Neural progenitor cell (in vitro differentiated cells): Measurements from ENCODE around the gene PLXDC2.

Experiments
- CTCF ChIP-seq: fragments of 200-600 bp; sonication (generic); IDR thresholded peaks from 2 replicates; pipeline ENCODE4 v1.5.1; 2017; ENCODE audit warnings: antibody characterized with exemption, mild to moderate bottlenecking
- EZH2 ChIP-seq: fragments of 200-600 bp; sonication (generic); IDR thresholded peaks from 2 replicates; pipeline ENCODE4 v1.6.1; 2017; ENCODE audit warnings: antibody characterized with exemption, mild to moderate bottlenecking, moderate library complexity

DNA sequence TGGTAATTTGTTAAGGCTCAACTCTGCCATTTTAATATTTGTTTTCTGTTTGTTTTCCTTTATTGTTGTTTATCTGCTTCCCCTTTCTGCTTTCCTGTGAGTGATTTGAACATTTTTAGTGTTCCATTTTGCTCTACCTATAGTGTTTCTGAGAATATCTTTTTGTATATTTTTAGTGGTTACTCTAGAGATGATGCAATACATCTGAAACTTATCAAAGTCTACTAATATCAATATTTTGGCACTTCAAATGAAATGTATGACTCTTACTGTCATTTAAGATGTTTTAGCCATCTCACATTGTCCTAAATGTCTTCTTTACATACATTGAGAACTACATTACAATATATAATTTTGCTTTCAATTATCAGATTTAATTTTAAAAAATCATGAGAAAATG, 98.9 kb downstream of the PLXDC2 start:
- TF ChIP-seq EZH2 (no peak), CTCF (no peak)
